Measurements from ENCODE around the gene RARS1. TPM values are rescaled to one million over a fixed set of nuclear protein-coding genes. Genes with fewer than 3 reads are reported as not detected.

RARS1 gene
- total and polyA plus RNA-seq, 2 experiments from 2014 or later, result 75.1 to 129 TPM

- TF ChIP-seq JUNB (IDR thresholded peaks at IDR 0.05; ENCODE audit: unreplicated experiment) (no peak), CREB1 (CRISPR knock-in tag; IDR thresholded peaks at IDR 0.05; ENCODE audit: low read depth) (no peak), EZH2 (IDR thresholded peaks at IDR 0.05; ENCODE audit: low read depth, unreplicated experiment) (no peak)
- H3K4me2 ChIP-seq, result no peak overlapping the region
Observed at GRCh38 chr5:168480601-168481000, 5.7 kb upstream of the RARS1 start.

GRCh38 chr5:168481330-168481788 lies 4.9 kb upstream of the RARS1 start:
- Mint-ChIP-seq H3K4me3 (no peak overlapping the region), H3K36me3 (ENCODE audit: low read depth) (peaks cover 1% of the 10 kb centered on the region; the same call in 2 of the 3 replicates), H3K27ac (no peak overlapping the region), H3K27me3 (ENCODE audit: insufficient read depth, low read depth, poor library complexity) (peaks cover 10% of the 10 kb centered on the region), H3K4me1 (peaks cover 5% of the 10 kb centered on the region), H3K9me3 (no peaks in the 10 kb centered on the region; the same call in 2 of the 3 replicates)
- Histone ChIP-seq H3K4me3 (no peak overlapping the region), H3K4me2 (no peak overlapping the region), H3K36me3 (ENCODE audit: insufficient read depth) (no peaks in the 10 kb centered on the region), H2AFZ (no peak overlapping the region), H3K27me3 (ENCODE audit: insufficient read depth) (no peaks in the 10 kb centered on the region), H4K20me1 (replicated peaks; ENCODE audit: insufficient read depth) (no peaks in the 10 kb centered on the region), H3K9me2 (ENCODE audit: insufficient read depth) (no peaks in the 10 kb centered on the region), H3K27ac (ENCODE audit: low read depth) (no peak overlapping the region), H3K4me1 (ENCODE audit: insufficient read depth) (no peaks in the 10 kb centered on the region), H3K79me2 (replicated peaks; ENCODE audit: insufficient read depth) (0 out of 2 replicates have a peak, but pooled peaks cover under 1% of the 10 kb centered on the region), H3F3A (replicated peaks; ENCODE audit: low read depth) (no peaks in the 10 kb centered on the region)
- DNase-seq (ENCODE audit: low spot score), result peak; percentile 8
- no peak for ATAC-seq
- TF ChIP-seq EZH2phosphoT487 (IDR thresholded peaks at IDR 0.05; ENCODE audit: unreplicated experiment), result no peak
- no peak for TF ChIP-seq ZNF462 (CRISPR knock-in tag; IDR thresholded peaks at IDR 0.05)
- TF ChIP-seq JUNB (IDR thresholded peaks at IDR 0.05; ENCODE audit: unreplicated experiment), result no peak
- no peak for TF ChIP-seq NANOG (IDR thresholded peaks at IDR 0.05; ENCODE audit: borderline replicate concordance)
- TF ChIP-seq POLR2AphosphoS5 (IDR thresholded peaks at IDR 0.05; ENCODE audit: low read depth), result no peak
- TF ChIP-seq CREB1 (CRISPR knock-in tag; IDR thresholded peaks at IDR 0.05; ENCODE audit: low read depth), result no peak
- TF ChIP-seq ETS1 (IDR thresholded peaks at IDR 0.05), result no peak
- TF ChIP-seq ZNF114 (CRISPR knock-in tag; IDR thresholded peaks at IDR 0.05), result no peak
- TF ChIP-seq REST (IDR thresholded peaks at IDR 0.05; ENCODE audit: unreplicated experiment), result no peak

More at GRCh38 chr5:168480601-168481000, 5.7 kb upstream of the RARS1 start:
- Histone ChIP-seq H3K36me3 (ENCODE audit: insufficient read depth) (no peaks in the 10 kb centered on the region), H2AFZ (no peak overlapping the region), H3K4me3 (no peak overlapping the region), H3K4me1 (ENCODE audit: insufficient read depth) (no peaks in the 10 kb centered on the region), H3K9me2 (ENCODE audit: insufficient read depth) (no peaks in the 10 kb centered on the region), H3K79me2 (replicated peaks; ENCODE audit: insufficient read depth) (no peaks in the 10 kb centered on the region), H3K27ac (ENCODE audit: low read depth) (no peak overlapping the region), H3K27me3 (ENCODE audit: insufficient read depth) (no peaks in the 10 kb centered on the region), H3F3A (replicated peaks; ENCODE audit: low read depth) (no peaks in the 10 kb centered on the region), H4K20me1 (replicated peaks; ENCODE audit: insufficient read depth) (no peaks in the 10 kb centered on the region)
- H3K4me3 Mint-ChIP-seq, result no peak overlapping the region
- H3K27me3 Mint-ChIP-seq (ENCODE audit: insufficient read depth, low read depth, poor library complexity), result peaks cover 5% of the 10 kb centered on the region
- no peaks in the 10 kb centered on the region for H3K36me3 Mint-ChIP-seq (ENCODE audit: low read depth)
- H3K27ac Mint-ChIP-seq, result no peak overlapping the region
- no peaks in the 10 kb centered on the region; the same call in 2 of the 3 replicates for H3K9me3 Mint-ChIP-seq
- DNase-seq (ENCODE audit: low spot score) (no peak), ATAC-seq (no peak)
- no peaks in the 10 kb centered on the region; the same call in 2 of the 3 replicates for H3K4me1 Mint-ChIP-seq
